ENCODE data around the gene STT3B. TPM values are rescaled to one million over a fixed set of nuclear protein-coding genes. Genes with fewer than 3 reads are reported as not detected.

STT3B gene
- total RNA-seq, 2 donors from 2014 or later, result 44.5 to 65.1 TPM

DNA sequence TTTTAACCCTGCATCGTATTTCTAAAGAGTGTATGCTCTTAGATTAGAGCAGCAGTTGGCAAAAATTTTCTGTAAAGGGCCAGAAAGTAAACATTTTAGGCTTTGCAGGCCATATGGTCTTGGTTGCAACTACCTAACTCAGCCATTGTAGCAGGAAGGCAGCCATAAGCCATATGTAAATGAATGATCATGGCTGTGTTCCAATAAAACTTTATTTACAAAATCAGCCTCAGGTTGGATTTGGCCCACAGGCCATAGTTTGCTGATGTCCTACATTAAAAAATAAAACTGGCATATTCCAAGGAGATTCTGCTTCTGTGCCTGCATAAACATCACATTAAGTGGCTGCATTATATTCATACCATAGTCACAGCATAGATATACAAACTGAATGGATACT lies 134.9 kb downstream of the STT3B start:
- H3K4me1 ChIP-seq, result no peaks in the 10 kb centered on the region
- TF ChIP-seq CTCF (IDR thresholded peaks at IDR 0.05) (no peak), POLR2A (IDR thresholded peaks at IDR 0.05) (no peak)
- DNase-seq (no peak), ATAC-seq (no peak)
- no peaks in the 10 kb centered on the region for H3K9me3 ChIP-seq
- intact Hi-C loops (cut with DNase I), result no loop called here
- H3K27me3 ChIP-seq, result no peaks in the 10 kb centered on the region
- H3K4me3 ChIP-seq, result no peak overlapping the region
- 86 to 87% methylated on average over 1 of the region's 1 CpG for WGBS, 2 donors
- no peak overlapping the region for H3K27ac ChIP-seq
- H3K36me3 ChIP-seq (replicated peaks in 1 of 2; ENCODE audit: insufficient read depth in 1 of 2, low read depth in 2 of 2), result no peaks in the 10 kb centered on the region

- no peaks in the 10 kb centered on the region for H3K9me3 ChIP-seq
- H3K4me1 ChIP-seq, result no peaks in the 10 kb centered on the region
- intact Hi-C loops (cut with DNase I), result no loop called here
- DNase-seq, result no peak
- no peak for ATAC-seq
- no peaks in the 10 kb centered on the region for H3K27me3 ChIP-seq
- no peaks in the 10 kb centered on the region for H3K36me3 ChIP-seq (replicated peaks in 1 of 2; ENCODE audit: insufficient read depth in 1 of 2, low read depth in 2 of 2)
- H3K4me3 ChIP-seq, result no peak overlapping the region
- WGBS, 2 donors, result 80 to 88% methylated on average over 4 of the region's 4 CpGs
- no peak overlapping the region for H3K27ac ChIP-seq
- TF ChIP-seq POLR2A (IDR thresholded peaks at IDR 0.05), result no peak
- no peak for TF ChIP-seq CTCF (IDR thresholded peaks at IDR 0.05)
These were observed 135.5 kb downstream of the STT3B start for GRCh38 chr3:31668242-31668641.

DNA sequence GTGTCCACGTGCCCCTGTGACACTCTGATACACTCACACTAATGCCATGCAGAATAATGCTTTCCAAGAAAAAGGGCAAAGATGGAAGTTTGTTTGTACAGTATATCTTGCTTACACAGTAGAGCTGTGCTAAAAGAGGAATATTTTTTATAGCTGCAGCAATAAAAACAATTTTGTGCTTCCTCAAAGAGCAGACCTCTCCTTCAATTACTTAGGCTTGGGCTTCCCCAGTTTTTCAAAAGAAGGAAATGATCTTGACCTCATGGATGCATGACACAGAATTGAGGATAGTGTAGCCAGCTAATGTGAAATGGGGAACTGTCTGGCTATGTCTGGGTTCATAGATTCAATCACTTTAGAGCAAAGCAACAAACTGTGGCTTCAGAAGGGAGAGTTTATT lies 137.4 kb downstream of the STT3B start:
- no peaks in the 10 kb centered on the region for H3K36me3 ChIP-seq (replicated peaks in 1 of 2; ENCODE audit: insufficient read depth in 1 of 2, low read depth in 2 of 2)
- 30 to 31% methylated on average over 1 of the region's 1 CpG for WGBS, 2 donors
- DNase-seq, result no peak
- TF ChIP-seq CTCF (IDR thresholded peaks at IDR 0.05) (no peak), POLR2A (IDR thresholded peaks at IDR 0.05) (no peak)
- no peak overlapping the region for H3K4me3 ChIP-seq
- H3K9me3 ChIP-seq, result no peaks in the 10 kb centered on the region
- no peaks in the 10 kb centered on the region for H3K4me1 ChIP-seq
- ATAC-seq, result no peak
- H3K27me3 ChIP-seq, result no peaks in the 10 kb centered on the region
- intact Hi-C loops (cut with DNase I), result no loop called here
- H3K27ac ChIP-seq, result no peak overlapping the region

GRCh38 chr3:31670722-31671121 lies 138.0 kb downstream of the STT3B start:
- DNase-seq, result no peak
- no peak overlapping the region for H3K4me3 ChIP-seq
- intact Hi-C loops (cut with DNase I), result no loop called here
- TF ChIP-seq POLR2A (IDR thresholded peaks at IDR 0.05), result no peak
- TF ChIP-seq CTCF (IDR thresholded peaks at IDR 0.05), result no peak
- H3K36me3 ChIP-seq (replicated peaks in 1 of 2; ENCODE audit: insufficient read depth in 1 of 2, low read depth in 2 of 2), result no peaks in the 10 kb centered on the region
- H3K9me3 ChIP-seq, result no peaks in the 10 kb centered on the region
- no peak for ATAC-seq
- no peaks in the 10 kb centered on the region for H3K4me1 ChIP-seq
- no peaks in the 10 kb centered on the region for H3K27me3 ChIP-seq
- no peak overlapping the region for H3K27ac ChIP-seq
- 82 to 89% methylated on average over 9 of the region's 9 CpGs for WGBS, 2 donors

- DNase-seq, result no peak
- H3K4me3 ChIP-seq, result no peak overlapping the region
- intact Hi-C loops (cut with DNase I), result no loop called here
- H3K4me1 ChIP-seq, result no peaks in the 10 kb centered on the region
- H3K27me3 ChIP-seq, result no peaks in the 10 kb centered on the region
- H3K9me3 ChIP-seq, result no peaks in the 10 kb centered on the region
- ATAC-seq, result no peak
- no peak overlapping the region for H3K27ac ChIP-seq
- TF ChIP-seq POLR2A (IDR thresholded peaks at IDR 0.05) (no peak), CTCF (IDR thresholded peaks at IDR 0.05) (no peak)
- WGBS, 2 donors, result 74 to 83% methylated on average over 2 of the region's 2 CpGs
- no peaks in the 10 kb centered on the region for H3K36me3 ChIP-seq (replicated peaks in 1 of 2; ENCODE audit: insufficient read depth in 1 of 2, low read depth in 2 of 2)
These were observed 138.7 kb downstream of the STT3B start for GRCh38 chr3:31671451-31671850.

Measured in body of pancreas (tissue), 4 donors.